GM21526 (cell line): ENCODE data around the gene BLOC1S4.
"Not testable (repeated sequence)": the region's sequence is repeated elsewhere in the genome, so short reads cannot be mapped to it uniquely, and the experiment has no call there.

ENCODE experiments used
- ATAC-seq: cut with Tn5 transposase; IDR thresholded peaks from one replicate; pipeline ENCODE4 v1.9.1; 2021; ENCODE audit warnings: moderate library complexity; ENCODE audit not compliant: unreplicated experiment, low FRiP score

The BLOC1S4 gene

DNA sequence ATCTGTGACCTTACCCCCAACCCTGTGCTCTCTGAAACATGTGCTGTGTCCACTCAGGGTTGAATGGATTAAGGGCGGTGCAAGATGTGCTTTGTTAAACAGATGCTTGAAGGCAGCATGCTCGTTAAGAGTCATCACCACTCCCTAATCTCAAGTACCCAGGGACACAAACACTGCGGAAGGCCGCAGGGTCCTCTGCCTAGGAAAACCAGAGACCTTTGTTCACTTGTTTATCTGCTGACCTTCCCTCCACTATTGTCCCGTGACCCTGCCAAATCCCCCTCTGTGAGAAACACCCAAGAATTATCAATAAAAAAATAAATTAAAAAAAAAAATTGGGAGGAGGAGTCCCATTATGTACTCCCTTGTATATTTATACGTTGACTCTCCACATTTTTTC is 40.4 kb downstream of the BLOC1S4 start:
- ATAC-seq, result not testable (repeated sequence)

DNA sequence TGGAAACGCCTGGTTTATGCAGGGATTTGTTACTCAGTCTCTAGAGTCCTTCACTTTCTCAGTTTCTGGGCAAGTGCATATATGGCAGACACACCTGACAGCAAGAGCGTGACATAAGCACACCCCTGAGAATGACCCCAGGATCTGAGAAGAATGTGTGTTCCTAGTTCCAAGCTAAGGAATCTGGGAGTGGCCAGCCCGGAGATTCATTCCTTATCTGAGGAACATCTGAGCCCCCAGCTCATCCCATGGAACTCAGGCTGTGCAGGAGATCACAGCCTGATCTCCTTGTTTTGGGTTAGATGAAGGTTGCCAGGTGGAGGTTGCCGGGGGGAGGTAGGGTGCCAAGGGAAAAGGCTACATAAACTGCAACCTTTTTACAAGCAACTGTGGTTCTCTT is 42.8 kb downstream of the BLOC1S4 start:
- ATAC-seq, result no peak

DNA sequence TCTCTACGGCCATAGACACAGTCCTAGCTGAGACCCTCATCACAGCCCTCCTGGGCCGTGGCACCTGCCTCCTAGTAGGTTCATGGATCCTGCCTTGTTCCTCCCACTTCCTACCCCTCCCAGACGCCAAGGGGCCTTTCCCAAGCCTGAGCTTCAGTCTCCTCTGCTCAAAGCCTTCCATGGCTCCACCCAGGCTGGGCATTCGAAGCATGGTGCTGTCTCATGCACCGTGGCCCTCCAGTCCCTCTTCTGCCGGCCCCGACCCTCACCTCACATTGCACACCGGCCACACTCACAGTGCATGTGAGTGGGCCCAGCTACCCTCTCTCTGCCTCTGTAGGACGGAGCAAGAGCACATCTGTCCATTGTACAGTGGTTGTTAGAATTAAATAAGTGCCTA is 44.9 kb downstream of the BLOC1S4 start:
- ATAC-seq, result no peak

DNA sequence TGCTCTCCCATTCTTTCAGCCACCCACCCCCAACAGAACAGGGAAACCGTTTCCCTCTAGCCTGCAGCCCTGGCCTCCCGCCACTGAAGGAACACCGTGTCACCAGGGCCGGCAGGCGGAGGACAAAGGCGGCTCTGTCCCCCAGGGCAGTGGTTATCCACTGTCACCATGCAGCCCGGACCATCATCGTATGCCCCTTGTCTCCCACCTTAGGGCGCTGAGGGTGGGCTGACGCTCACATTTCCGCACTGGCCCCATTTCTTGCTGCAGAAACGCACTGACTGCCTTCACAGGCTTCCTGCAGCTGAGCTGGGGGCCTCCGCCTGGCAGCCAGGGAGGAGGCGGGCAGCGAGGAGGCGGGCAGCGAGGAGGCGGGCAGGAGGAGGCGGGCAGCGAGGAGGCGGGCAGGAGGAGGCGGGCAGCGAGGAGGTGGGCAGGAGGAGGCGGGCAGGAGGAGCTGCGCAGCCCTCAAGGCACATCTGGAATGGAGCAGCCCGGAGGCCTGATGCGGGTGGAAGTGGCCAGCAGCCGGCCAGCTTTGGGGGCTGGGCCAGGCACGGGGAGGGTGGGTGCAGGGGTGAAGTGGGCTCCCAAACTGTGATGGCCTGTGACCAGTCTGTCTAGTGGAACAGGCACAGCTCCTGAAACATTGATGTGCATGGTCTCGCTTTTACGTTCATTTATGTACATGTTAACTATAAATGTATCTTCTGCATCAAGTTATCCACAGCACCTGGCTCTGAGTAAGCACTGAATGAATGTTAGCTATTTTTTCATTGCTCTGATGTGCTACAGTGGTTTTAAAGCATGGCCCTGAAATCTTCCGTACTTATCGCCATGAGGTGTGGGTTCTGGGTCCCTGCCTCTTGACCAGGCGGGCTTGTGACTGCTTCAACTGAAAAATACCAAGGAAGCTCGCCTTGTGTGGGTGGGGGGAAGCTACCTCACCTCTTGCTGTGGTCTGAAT is 46.0 kb downstream of the BLOC1S4 start:
- ATAC-seq, result no peak

DNA sequence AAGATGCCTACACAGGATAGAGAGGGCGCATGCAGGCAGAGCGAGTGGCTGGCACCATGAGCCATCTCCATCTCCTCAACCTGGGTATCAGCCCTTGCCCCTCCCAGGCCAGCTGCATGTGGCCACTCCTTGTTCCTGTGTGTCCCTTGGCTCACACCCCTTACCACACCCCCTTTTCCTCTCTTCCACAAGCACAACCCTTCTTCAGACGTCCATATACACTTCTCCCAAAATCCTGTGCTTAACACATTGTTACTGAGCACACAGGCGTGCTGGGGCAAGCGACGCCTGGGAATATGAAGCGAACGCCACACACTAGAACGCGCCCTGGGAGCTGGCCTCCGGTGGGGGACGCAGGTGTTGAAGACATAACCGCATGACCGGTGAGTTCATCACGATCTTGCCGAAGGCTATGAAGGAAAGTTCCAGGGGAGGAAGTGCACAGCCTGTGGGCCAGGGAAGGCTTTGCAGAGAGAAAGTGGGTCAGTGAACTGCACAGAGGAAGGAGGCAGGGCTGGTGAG is 47.4 kb downstream of the BLOC1S4 start:
- ATAC-seq, result no peak

DNA sequence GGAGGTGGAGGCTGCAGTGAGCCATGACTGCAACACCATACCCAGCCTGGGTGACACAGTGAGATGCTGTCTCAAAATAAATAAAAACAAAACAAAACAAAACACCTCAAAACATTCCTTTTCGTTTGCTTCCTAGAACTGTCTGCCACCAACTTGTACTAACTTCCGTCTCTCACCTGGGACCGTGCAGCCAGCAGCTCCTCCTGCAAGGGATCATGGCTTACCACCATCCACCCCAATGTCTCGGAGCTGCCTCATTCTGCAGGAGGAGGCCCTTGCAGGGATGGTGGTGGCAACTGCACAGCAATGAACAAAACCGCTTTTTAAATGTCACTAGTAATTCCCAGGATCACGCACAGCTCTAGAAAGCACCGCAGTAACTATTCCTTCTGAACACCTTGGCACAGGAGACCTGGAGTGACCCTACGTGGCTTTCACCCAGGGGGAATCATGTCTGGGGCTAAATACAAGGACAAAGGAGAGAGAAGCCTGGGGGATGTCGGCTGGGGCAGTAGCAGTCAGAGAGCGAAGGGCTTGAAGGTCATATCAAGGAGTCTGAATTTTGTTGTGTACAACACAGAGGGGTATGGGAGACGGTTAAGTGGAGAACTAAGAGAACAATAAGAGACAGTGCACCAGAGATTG is 49.1 kb downstream of the BLOC1S4 start:
- ATAC-seq, result no peak

DNA sequence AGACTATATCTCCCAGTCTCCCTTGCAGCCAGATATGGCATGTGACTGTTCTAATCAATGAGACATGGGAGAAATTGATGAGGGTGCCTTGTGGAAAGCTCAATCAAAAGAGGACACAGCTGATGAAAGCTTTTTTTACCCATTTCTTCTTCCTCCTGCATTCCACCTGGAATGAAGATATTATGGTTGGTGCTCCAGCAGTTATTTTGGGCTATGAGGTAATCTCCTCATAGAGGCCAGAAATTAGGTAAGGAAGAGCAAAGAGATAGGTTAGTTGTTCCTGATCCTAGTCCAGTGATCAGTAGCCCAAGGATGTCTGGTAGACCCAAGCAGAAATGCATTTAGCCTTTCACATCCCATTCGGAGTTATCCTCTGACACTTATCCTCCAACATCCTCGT is 49.7 kb downstream of the BLOC1S4 start:
- ATAC-seq, result no peak
